GM21360 (cell line): ENCODE results near the gene ASPN.

Experiments
- ATAC-seq: cut with Tn5 transposase; IDR thresholded peaks from one replicate; pipeline ENCODE4 v1.9.1; 2021; ENCODE audit warnings: mild to moderate bottlenecking, moderate library complexity; ENCODE audit not compliant: unreplicated experiment

The ASPN gene

GRCh38 chr9:92506184-92506857 lies 24.0 kb upstream of the ASPN start:
- ATAC-seq, result no peak

GRCh38 chr9:92504881-92505280 lies 22.6 kb upstream of the ASPN start:
- ATAC-seq, result no peak

- no peak for ATAC-seq
Measured at GRCh38 chr9:92503156-92503555, 20.9 kb upstream of the ASPN start.

- ATAC-seq, result no peak
Measured at GRCh38 chr9:92501671-92502393, 19.5 kb upstream of the ASPN start.

GRCh38 chr9:92500725-92501124 lies 18.4 kb upstream of the ASPN start:
- no peak for ATAC-seq

GRCh38 chr9:92499701-92500100 lies 17.4 kb upstream of the ASPN start:
- no peak for ATAC-seq

GRCh38 chr9:92496396-92497176 lies 14.3 kb upstream of the ASPN start:
- ATAC-seq, result no peak

GRCh38 chr9:92494856-92495255 lies 12.6 kb upstream of the ASPN start:
- ATAC-seq, result no peak

GRCh38 chr9:92493749-92494387 lies 11.6 kb upstream of the ASPN start:
- ATAC-seq, result no peak

GRCh38 chr9:92492781-92493401 lies 10.6 kb upstream of the ASPN start:
- no peak for ATAC-seq

- no peak for ATAC-seq
Measured at GRCh38 chr9:92488681-92489550, 6.6 kb upstream of the ASPN start.

GRCh38 chr9:92486371-92486770 lies 4.1 kb upstream of the ASPN start:
- no peak for ATAC-seq

GRCh38 chr9:92484563-92484962 lies 2.3 kb upstream of the ASPN start:
- no peak for ATAC-seq

GRCh38 chr9:92483627-92484545 lies 1.6 kb upstream of the ASPN start:
- ATAC-seq, result no peak

GRCh38 chr9:92482805-92483204 lies 499 bp upstream of the ASPN start:
- no peak for ATAC-seq

GRCh38 chr9:92480986-92481633 lies 1.2 kb downstream of the ASPN start:
- ATAC-seq, result no peak

- no peak for ATAC-seq
Measured at GRCh38 chr9:92480291-92480771, 2.0 kb downstream of the ASPN start.

- ATAC-seq, result no peak
Measured at GRCh38 chr9:92479346-92479745, 3.0 kb downstream of the ASPN start.
